Nephron (organoid): ENCODE data around the gene FARP2.
"Not testable (repeated sequence)": the region's sequence is repeated elsewhere in the genome, so short reads cannot be mapped to it uniquely, and the experiment has no call there.

Source experiments
- H3K27ac Mint-ChIP-seq, 3 experiments: 2 replicates each; pipeline ENCODE4 v1.8.0; 2020; ENCODE audit warnings: mixed read lengths in 3 of 3, mild to moderate bottlenecking in 2 of 3, moderate library complexity in 1 of 3
- H3K27me3 Mint-ChIP-seq: 2 replicates; pipeline ENCODE4 v1.8.0; 2021; ENCODE audit warnings: low read depth, mild to moderate bottlenecking, moderate library complexity, mixed read lengths
- H3K36me3 Mint-ChIP-seq: 2 replicates; pipeline ENCODE4 v1.8.0; 2020; ENCODE audit warnings: low read depth, mixed read lengths
- H3K4me1 Mint-ChIP-seq: 2 replicates; pipeline ENCODE4 v1.8.0; 2020; ENCODE audit warnings: mixed read lengths
- H3K4me3 Mint-ChIP-seq, 3 experiments: 2 replicates each; pipeline ENCODE4 v1.8.0; 2020; ENCODE audit warnings: mild to moderate bottlenecking in 3 of 3, mixed read lengths in 3 of 3, moderate library complexity in 2 of 3
- H3K9me3 Mint-ChIP-seq: 2 replicates; pipeline ENCODE4 v1.8.0; 2020; ENCODE audit warnings: mixed read lengths
- CTCF ChIP-seq, 3 experiments: fragments of 200-600 bp; sonication (generic); IDR thresholded peaks; one replicate each; pipeline ENCODE4 v1.5.0; 2021; ENCODE audit warnings: antibody characterized with exemption in 3 of 3; ENCODE audit not compliant: unreplicated experiment in 3 of 3

The FARP2 gene

GRCh38 chr2:241363426-241363825, 7.3 kb downstream of the FARP2 start:
- Mint-ChIP-seq H3K4me3 (no peak overlapping the region), H3K9me3 (no peaks in the 10 kb centered on the region), H3K27me3 (no peaks in the 10 kb centered on the region), H3K27ac (no peak overlapping the region), H3K36me3 (peaks cover 9% of the 10 kb centered on the region), H3K4me1 (peaks cover 38% of the 10 kb centered on the region)
- no peak for TF ChIP-seq CTCF (IDR thresholded peaks at IDR 0.05; ENCODE audit: unreplicated experiment in 3 of 3)

- H3K36me3 Mint-ChIP-seq, result peaks cover 9% of the 10 kb centered on the region
- H3K27me3 Mint-ChIP-seq, result no peaks in the 10 kb centered on the region
- H3K4me3 Mint-ChIP-seq, result no peak overlapping the region
- no peak for TF ChIP-seq CTCF (IDR thresholded peaks at IDR 0.05; ENCODE audit: unreplicated experiment in 3 of 3)
- H3K4me1 Mint-ChIP-seq, result peaks cover 26% of the 10 kb centered on the region
- H3K9me3 Mint-ChIP-seq, result no peaks in the 10 kb centered on the region
- no peak overlapping the region for H3K27ac Mint-ChIP-seq
Observed at GRCh38 chr2:241364781-241365180, 8.7 kb downstream of the FARP2 start.

- TF ChIP-seq CTCF (IDR thresholded peaks at IDR 0.05; ENCODE audit: unreplicated experiment in 3 of 3), result no peak
- H3K9me3 Mint-ChIP-seq, result no peaks in the 10 kb centered on the region
- H3K4me3 Mint-ChIP-seq, result no peak overlapping the region
- H3K4me1 Mint-ChIP-seq, result peaks cover 12% of the 10 kb centered on the region
- peaks cover 9% of the 10 kb centered on the region for H3K36me3 Mint-ChIP-seq
- no peaks in the 10 kb centered on the region for H3K27me3 Mint-ChIP-seq
- no peak overlapping the region for H3K27ac Mint-ChIP-seq
Observed at GRCh38 chr2:241366678-241367077, 10.6 kb downstream of the FARP2 start.

GRCh38 chr2:241368643-241369042, 12.6 kb downstream of the FARP2 start:
- H3K27ac Mint-ChIP-seq, result no peak overlapping the region
- no peaks in the 10 kb centered on the region for H3K9me3 Mint-ChIP-seq
- no peak overlapping the region for H3K4me3 Mint-ChIP-seq

GRCh38 chr2:241372361-241372992, 16.4 kb downstream of the FARP2 start:
- Mint-ChIP-seq H3K27ac (no peak overlapping the region), H3K4me3 (no peak overlapping the region)
- TF ChIP-seq CTCF (IDR thresholded peaks at IDR 0.05; ENCODE audit: unreplicated experiment in 3 of 3), result no peak

More at GRCh38 chr2:241368643-241369042, 12.6 kb downstream of the FARP2 start:
- no peaks in the 10 kb centered on the region for H3K27me3 Mint-ChIP-seq
- H3K36me3 Mint-ChIP-seq, result peaks cover 9% of the 10 kb centered on the region
- TF ChIP-seq CTCF (IDR thresholded peaks at IDR 0.05; ENCODE audit: unreplicated experiment in 3 of 3), result no peak
- H3K4me1 Mint-ChIP-seq, result peaks cover 12% of the 10 kb centered on the region

GRCh38 chr2:241373446-241373845, 17.4 kb downstream of the FARP2 start:
- no peaks in the 10 kb centered on the region for H3K4me1 Mint-ChIP-seq
- no peak overlapping the region for H3K4me3 Mint-ChIP-seq
- H3K36me3 Mint-ChIP-seq, result peaks cover 18% of the 10 kb centered on the region
- H3K27me3 Mint-ChIP-seq, result no peaks in the 10 kb centered on the region
- no peaks in the 10 kb centered on the region for H3K9me3 Mint-ChIP-seq
- no peak for TF ChIP-seq CTCF (IDR thresholded peaks at IDR 0.05; ENCODE audit: unreplicated experiment in 3 of 3)
- no peak overlapping the region for H3K27ac Mint-ChIP-seq

More at GRCh38 chr2:241372361-241372992, 16.4 kb downstream of the FARP2 start:
- peaks cover 2% of the 10 kb centered on the region for H3K4me1 Mint-ChIP-seq
- no peaks in the 10 kb centered on the region for H3K27me3 Mint-ChIP-seq
- H3K36me3 Mint-ChIP-seq, result peaks cover 18% of the 10 kb centered on the region
- H3K9me3 Mint-ChIP-seq, result no peaks in the 10 kb centered on the region

GRCh38 chr2:241373906-241374305, 17.8 kb downstream of the FARP2 start:
- H3K27ac Mint-ChIP-seq, result peak overlapping the region in 1 of 3 experiments; percentile 59
- peaks cover 18% of the 10 kb centered on the region for H3K36me3 Mint-ChIP-seq
- not testable (repeated sequence) for H3K9me3 Mint-ChIP-seq, H3K27me3 Mint-ChIP-seq, H3K4me3 Mint-ChIP-seq, H3K4me1 Mint-ChIP-seq
